Left ventricle myocardium inferior (tissue), 1 donor: ENCODE measurements around the gene MUC13. TPM values are rescaled to one million over a fixed set of nuclear protein-coding genes. Genes with fewer than 3 reads are reported as not detected.

Experiments
- DNase-seq: peaks from one replicate; pipeline ENCODE4 v3.0.0-alpha.2; 2020
- H3K27ac ChIP-seq: fragments of 200-600 bp; replicated peaks from 2 replicates; pipeline ENCODE4 v1.8.0; 2021
- H3K27me3 ChIP-seq: fragments of 200-600 bp; 2 replicates; pipeline ENCODE4 v1.8.0; 2021; ENCODE audit warnings: low read depth
- H3K36me3 ChIP-seq: fragments of 200-600 bp; 2 replicates; pipeline ENCODE4 v1.8.0; 2021
- H3K4me1 ChIP-seq: fragments of 200-600 bp; 2 replicates; pipeline ENCODE4 v1.8.0; 2021
- H3K4me3 ChIP-seq: fragments of 200-600 bp; 2 replicates; pipeline ENCODE4 v1.8.0; 2021; ENCODE audit warnings: mild to moderate bottlenecking, moderate library complexity
- H3K9me3 ChIP-seq: fragments of 200-600 bp; replicated peaks from 2 replicates; pipeline ENCODE4 v1.8.0; 2021
- intact Hi-C: fragments of 100-400 bp; cut with micrococcal nuclease; formaldehyde crosslinking; loops from one replicate; pipeline ENCODE4 v1.11.0; 2022
- total RNA-seq: library from RNA; stranded (reverse); fragmentation: NEBNext Ultra II Directional; extraction: Animal tissue kit (Norgen Biotek cat#: 25700); gene quantifications from one replicate; pipeline ENCODE4 v1.2.1, GENCODE V29; 2021
- TF ChIP-seq, protein P1 (sequence below): fragments of 200-600 bp; IDR thresholded peaks from 2 replicates; pipeline ENCODE4 v1.8.0; 2021; ENCODE audit warnings: antibody characterized with exemption, mild to moderate bottlenecking, borderline replicate concordance
- donor health status: DM: no; HTN: yes; CAD: no; lungs with severe emphysema.

The MUC13 gene
- total RNA-seq, 1 donor from 2014 or later, result 0.08 TPM

DNA sequence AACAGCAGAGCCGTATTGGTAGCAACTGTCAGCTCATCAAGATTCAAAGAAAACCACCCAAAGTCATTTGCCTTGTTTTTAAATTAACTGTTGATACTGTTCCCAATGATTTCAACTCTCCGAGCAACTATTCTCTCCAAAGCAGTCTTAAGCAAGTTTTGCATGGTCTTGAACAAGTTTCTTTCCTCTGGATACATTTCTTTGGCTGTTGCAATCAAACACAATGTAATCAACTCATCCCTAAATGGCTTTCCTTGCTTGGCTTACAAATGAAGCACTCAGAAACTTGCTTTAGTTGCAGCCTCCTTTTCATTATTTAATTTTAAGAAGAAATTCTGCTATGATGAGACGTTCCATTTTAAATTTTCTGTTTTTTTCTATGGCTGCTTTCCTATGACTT is 15.5 kb upstream of the MUC13 start:
- Histone ChIP-seq H3K9me3 (no peaks in the 10 kb centered on the region), H3K36me3 (no peaks in the 10 kb centered on the region), H3K4me1 (no peaks in the 10 kb centered on the region), H3K27ac (no peak overlapping the region), H3K4me3 (no peak overlapping the region), H3K27me3 (no peaks in the 10 kb centered on the region)
- intact Hi-C loops, result no loop called here
- TF ChIP-seq, protein P1, sequence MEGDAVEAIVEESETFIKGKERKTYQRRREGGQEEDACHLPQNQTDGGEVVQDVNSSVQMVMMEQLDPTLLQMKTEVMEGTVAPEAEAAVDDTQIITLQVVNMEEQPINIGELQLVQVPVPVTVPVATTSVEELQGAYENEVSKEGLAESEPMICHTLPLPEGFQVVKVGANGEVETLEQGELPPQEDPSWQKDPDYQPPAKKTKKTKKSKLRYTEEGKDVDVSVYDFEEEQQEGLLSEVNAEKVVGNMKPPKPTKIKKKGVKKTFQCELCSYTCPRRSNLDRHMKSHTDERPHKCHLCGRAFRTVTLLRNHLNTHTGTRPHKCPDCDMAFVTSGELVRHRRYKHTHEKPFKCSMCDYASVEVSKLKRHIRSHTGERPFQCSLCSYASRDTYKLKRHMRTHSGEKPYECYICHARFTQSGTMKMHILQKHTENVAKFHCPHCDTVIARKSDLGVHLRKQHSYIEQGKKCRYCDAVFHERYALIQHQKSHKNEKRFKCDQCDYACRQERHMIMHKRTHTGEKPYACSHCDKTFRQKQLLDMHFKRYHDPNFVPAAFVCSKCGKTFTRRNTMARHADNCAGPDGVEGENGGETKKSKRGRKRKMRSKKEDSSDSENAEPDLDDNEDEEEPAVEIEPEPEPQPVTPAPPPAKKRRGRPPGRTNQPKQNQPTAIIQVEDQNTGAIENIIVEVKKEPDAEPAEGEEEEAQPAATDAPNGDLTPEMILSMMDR, result no peak
- no peak for DNase-seq

DNA sequence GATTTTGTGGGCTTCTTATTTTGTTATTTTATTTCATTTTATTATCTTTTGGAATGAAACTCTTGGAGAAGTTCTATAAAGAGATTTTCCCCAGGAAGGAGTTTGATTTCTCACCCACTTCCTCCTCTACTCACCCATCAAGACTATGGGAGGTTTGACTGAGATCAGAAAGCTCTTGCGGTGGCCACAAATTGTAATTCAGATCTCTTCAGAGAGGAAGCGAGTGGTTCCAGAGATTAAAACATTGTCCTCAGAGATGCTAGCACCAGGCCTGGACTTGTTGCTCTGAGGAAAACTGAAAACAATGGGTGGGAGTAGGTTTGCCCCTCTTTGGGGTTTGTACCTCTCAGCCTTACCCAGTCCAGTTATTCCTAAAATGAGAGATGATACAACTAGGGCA is 8.1 kb upstream of the MUC13 start:
- H3K4me1 ChIP-seq, result no peaks in the 10 kb centered on the region
- TF ChIP-seq, protein P1, result no peak
- no peak overlapping the region for H3K4me3 ChIP-seq
- no peaks in the 10 kb centered on the region for H3K36me3 ChIP-seq
- H3K27ac ChIP-seq, result no peak overlapping the region
- intact Hi-C loops, result no loop called here
- H3K9me3 ChIP-seq, result no peaks in the 10 kb centered on the region
- H3K27me3 ChIP-seq, result no peaks in the 10 kb centered on the region
- no peak for DNase-seq

DNA sequence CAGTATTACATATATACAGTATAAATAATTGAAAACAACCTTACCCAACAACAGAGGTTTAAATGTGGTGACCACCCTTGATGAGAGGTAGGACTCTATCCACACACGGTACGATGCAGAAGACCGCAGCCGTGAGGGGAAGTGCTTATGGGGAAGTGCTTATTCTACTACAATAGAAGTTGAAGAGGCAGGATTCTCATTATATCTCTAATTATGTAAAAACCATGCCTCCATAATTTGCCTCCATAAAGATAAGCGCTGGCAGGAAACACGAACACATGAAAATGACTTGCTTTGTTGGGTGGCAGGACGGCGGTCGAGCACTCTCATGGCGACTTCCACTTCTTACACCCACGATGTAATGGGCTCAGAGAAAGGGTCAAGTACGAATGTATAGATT is 7.2 kb upstream of the MUC13 start:
- TF ChIP-seq, protein P1, result no peak
- H3K4me1 ChIP-seq, result no peaks in the 10 kb centered on the region
- peaks cover 4% of the 10 kb centered on the region for H3K9me3 ChIP-seq
- DNase-seq, result no peak
- no peak overlapping the region for H3K27ac ChIP-seq
- H3K4me3 ChIP-seq, result no peak overlapping the region
- H3K27me3 ChIP-seq, result no peaks in the 10 kb centered on the region
- intact Hi-C loops, result no loop called here
- H3K36me3 ChIP-seq, result no peaks in the 10 kb centered on the region

DNA sequence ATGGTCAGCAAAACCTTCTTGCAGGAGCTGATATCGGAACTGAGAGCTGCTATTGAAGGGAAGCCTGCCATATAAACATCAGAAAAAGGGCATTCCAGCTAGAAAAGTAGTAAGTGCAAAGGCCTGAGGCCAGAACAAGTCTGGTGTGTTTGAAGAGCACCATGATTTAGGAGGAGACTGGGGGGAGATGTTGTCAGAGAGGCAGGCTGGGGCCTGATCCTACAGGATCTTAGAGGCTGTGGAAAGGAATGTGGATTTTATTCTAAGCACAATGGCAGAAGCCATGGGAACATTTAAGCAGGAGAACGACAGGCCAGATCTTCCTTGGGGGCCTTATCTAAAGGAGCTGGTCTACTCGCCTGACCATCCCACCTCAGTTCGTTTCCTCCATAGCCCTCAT is 5.1 kb upstream of the MUC13 start:
- Histone ChIP-seq H3K9me3 (peaks cover 4% of the 10 kb centered on the region), H3K36me3 (no peaks in the 10 kb centered on the region), H3K27me3 (no peaks in the 10 kb centered on the region), H3K27ac (no peak overlapping the region), H3K4me3 (no peak overlapping the region), H3K4me1 (no peaks in the 10 kb centered on the region)
- intact Hi-C loops, result loop anchor here (10.0 kb wide), 1 partner anchor 495 kb away; no protein-coding TSS in a partner anchor
- no peak for DNase-seq
- TF ChIP-seq, protein P1, result no peak

DNA sequence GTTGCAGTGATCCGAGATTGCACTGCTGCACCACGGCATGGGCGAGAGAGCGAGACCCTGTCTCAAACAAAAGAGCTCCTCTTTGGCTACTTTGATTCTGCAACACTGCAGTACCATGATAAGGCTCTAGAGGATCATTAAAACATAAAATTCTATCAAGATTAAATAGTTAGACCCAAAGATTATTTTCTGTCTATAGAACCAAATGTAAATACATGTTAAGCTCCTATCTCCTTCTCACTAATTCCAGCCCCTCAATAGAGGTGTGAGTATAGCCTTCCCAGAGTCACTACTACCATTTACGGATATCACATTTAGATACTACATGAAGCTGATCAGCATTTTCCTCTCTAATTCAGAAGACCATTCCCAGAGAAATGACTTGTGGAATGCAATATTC is 4.3 kb upstream of the MUC13 start:
- no peak overlapping the region for H3K27ac ChIP-seq
- H3K27me3 ChIP-seq, result no peaks in the 10 kb centered on the region
- intact Hi-C loops, result loop anchor here (10.0 kb wide), 1 partner anchor 496 kb away; no protein-coding TSS in a partner anchor
- no peak for DNase-seq
- H3K4me1 ChIP-seq, result no peaks in the 10 kb centered on the region
- H3K4me3 ChIP-seq, result no peak overlapping the region
- no peaks in the 10 kb centered on the region for H3K36me3 ChIP-seq
- TF ChIP-seq, protein P1, result no peak
- peaks cover 4% of the 10 kb centered on the region for H3K9me3 ChIP-seq
